ENCODE data around the gene GIGYF2.

DNA sequence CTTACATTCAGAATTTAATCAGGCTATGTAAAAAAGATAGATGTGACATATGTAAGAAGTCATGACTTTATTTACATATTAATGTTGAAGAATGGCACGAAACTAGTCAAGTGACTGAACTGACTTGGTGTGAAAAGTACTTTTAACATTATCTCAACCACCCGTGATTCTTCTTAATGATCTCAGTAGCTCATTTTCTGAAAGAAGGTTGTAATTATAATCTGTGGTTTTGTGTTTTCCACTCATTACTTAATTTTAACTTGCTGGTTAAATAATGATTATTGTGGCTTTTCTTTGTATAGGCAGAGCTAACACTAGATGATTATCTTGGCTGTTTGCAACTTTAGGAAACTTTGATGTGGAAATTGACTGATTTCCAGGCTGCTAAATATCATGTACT is 60.8 kb downstream of the GIGYF2 start:
- TF ChIP-seq ZNF274 (IDR thresholded peaks at IDR 0.05; ENCODE audit: low read length) (no peak), ZNF274 (tag by site-specific recombination; IDR thresholded peaks at IDR 0.05; ENCODE audit: borderline replicate concordance) (no peak), ZBTB8A (tag by site-specific recombination; IDR thresholded peaks at IDR 0.05) (no peak), ATF2 (tag by site-specific recombination; IDR thresholded peaks at IDR 0.05; ENCODE audit: low read depth) (no peak), CTCF (tag by site-specific recombination; IDR thresholded peaks at IDR 0.05) (no peak), PATZ1 (tag by site-specific recombination; IDR thresholded peaks at IDR 0.05) (no peak), TSHZ1 (tag by site-specific recombination; IDR thresholded peaks at IDR 0.05; ENCODE audit: borderline replicate concordance) (no peak), YY1 (tag by site-specific recombination; IDR thresholded peaks at IDR 0.05) (no peak), ZNF830 (tag by site-specific recombination; IDR thresholded peaks at IDR 0.05; ENCODE audit: low read depth) (no peak), ZNF350 (tag by site-specific recombination; IDR thresholded peaks at IDR 0.05) (no peak)
- TF ChIP-seq, protein P1, sequence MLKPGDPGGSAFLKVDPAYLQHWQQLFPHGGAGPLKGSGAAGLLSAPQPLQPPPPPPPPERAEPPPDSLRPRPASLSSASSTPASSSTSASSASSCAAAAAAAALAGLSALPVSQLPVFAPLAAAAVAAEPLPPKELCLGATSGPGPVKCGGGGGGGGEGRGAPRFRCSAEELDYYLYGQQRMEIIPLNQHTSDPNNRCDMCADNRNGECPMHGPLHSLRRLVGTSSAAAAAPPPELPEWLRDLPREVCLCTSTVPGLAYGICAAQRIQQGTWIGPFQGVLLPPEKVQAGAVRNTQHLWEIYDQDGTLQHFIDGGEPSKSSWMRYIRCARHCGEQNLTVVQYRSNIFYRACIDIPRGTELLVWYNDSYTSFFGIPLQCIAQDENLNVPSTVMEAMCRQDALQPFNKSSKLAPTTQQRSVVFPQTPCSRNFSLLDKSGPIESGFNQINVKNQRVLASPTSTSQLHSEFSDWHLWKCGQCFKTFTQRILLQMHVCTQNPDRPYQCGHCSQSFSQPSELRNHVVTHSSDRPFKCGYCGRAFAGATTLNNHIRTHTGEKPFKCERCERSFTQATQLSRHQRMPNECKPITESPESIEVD (tag by site-specific recombination; IDR thresholded peaks at IDR 0.05), result no peak
- TF ChIP-seq, protein P2, sequence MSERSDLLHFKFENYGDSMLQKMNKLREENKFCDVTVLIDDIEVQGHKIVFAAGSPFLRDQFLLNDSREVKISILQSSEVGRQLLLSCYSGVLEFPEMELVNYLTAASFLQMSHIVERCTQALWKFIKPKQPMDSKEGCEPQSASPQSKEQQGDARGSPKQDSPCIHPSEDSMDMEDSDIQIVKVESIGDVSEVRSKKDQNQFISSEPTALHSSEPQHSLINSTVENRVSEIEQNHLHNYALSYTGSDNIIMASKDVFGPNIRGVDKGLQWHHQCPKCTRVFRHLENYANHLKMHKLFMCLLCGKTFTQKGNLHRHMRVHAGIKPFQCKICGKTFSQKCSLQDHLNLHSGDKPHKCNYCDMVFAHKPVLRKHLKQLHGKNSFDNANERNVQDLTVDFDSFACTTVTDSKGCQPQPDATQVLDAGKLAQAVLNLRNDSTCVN (tag by site-specific recombination; optimal IDR thresholded peaks at IDR 0.05), result no peak
- TF ChIP-seq, protein P3, sequence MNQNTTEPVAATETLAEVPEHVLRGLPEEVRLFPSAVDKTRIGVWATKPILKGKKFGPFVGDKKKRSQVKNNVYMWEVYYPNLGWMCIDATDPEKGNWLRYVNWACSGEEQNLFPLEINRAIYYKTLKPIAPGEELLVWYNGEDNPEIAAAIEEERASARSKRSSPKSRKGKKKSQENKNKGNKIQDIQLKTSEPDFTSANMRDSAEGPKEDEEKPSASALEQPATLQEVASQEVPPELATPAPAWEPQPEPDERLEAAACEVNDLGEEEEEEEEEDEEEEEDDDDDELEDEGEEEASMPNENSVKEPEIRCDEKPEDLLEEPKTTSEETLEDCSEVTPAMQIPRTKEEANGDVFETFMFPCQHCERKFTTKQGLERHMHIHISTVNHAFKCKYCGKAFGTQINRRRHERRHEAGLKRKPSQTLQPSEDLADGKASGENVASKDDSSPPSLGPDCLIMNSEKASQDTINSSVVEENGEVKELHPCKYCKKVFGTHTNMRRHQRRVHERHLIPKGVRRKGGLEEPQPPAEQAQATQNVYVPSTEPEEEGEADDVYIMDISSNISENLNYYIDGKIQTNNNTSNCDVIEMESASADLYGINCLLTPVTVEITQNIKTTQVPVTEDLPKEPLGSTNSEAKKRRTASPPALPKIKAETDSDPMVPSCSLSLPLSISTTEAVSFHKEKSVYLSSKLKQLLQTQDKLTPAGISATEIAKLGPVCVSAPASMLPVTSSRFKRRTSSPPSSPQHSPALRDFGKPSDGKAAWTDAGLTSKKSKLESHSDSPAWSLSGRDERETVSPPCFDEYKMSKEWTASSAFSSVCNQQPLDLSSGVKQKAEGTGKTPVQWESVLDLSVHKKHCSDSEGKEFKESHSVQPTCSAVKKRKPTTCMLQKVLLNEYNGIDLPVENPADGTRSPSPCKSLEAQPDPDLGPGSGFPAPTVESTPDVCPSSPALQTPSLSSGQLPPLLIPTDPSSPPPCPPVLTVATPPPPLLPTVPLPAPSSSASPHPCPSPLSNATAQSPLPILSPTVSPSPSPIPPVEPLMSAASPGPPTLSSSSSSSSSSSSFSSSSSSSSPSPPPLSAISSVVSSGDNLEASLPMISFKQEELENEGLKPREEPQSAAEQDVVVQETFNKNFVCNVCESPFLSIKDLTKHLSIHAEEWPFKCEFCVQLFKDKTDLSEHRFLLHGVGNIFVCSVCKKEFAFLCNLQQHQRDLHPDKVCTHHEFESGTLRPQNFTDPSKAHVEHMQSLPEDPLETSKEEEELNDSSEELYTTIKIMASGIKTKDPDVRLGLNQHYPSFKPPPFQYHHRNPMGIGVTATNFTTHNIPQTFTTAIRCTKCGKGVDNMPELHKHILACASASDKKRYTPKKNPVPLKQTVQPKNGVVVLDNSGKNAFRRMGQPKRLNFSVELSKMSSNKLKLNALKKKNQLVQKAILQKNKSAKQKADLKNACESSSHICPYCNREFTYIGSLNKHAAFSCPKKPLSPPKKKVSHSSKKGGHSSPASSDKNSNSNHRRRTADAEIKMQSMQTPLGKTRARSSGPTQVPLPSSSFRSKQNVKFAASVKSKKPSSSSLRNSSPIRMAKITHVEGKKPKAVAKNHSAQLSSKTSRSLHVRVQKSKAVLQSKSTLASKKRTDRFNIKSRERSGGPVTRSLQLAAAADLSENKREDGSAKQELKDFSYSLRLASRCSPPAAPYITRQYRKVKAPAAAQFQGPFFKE (tag by site-specific recombination; IDR thresholded peaks at IDR 0.05; ENCODE audit: borderline replicate concordance), result no peak

Data from HEK293 (cell line).